GM18870 (cell line): ENCODE results near the gene SHISA9.
"Not testable (repeated sequence)": the region's sequence is repeated elsewhere in the genome, so short reads cannot be mapped to it uniquely, and the experiment has no call there.

Source experiments
- ATAC-seq: cut with Tn5 transposase; IDR thresholded peaks from one replicate; pipeline ENCODE4 v1.9.1; 2021; ENCODE audit warnings: moderate library complexity; ENCODE audit not compliant: unreplicated experiment

The SHISA9 gene

GRCh38 chr16:12899529-12900143 lies 1.8 kb upstream of the SHISA9 start:
- ATAC-seq: no peak

- no peak for ATAC-seq
Measured at GRCh38 chr16:12900156-12900555, 1.2 kb upstream of the SHISA9 start.

GRCh38 chr16:12900599-12901203 lies 697 bp upstream of the SHISA9 start:
- no peak for ATAC-seq

- no peak for ATAC-seq
Measured at GRCh38 chr16:12901204-12901596, 198 bp upstream of the SHISA9 start.

- ATAC-seq: no peak
Measured at GRCh38 chr16:12902511-12903372, 1.3 kb downstream of the SHISA9 start.

- ATAC-seq: no peak
Measured at GRCh38 chr16:12903407-12904328, 2.3 kb downstream of the SHISA9 start.

GRCh38 chr16:12904329-12904671 lies 2.9 kb downstream of the SHISA9 start:
- ATAC-seq: no peak

GRCh38 chr16:12906271-12906670 lies 4.9 kb downstream of the SHISA9 start:
- ATAC-seq: no peak

GRCh38 chr16:12906765-12907516 lies 5.5 kb downstream of the SHISA9 start:
- no peak for ATAC-seq

- no peak for ATAC-seq
Measured at GRCh38 chr16:12907670-12908233, 6.4 kb downstream of the SHISA9 start.

- no peak for ATAC-seq
Measured at GRCh38 chr16:12917246-12917645, 15.8 kb downstream of the SHISA9 start.

- no peak for ATAC-seq
Measured at GRCh38 chr16:12917653-12918052, 16.3 kb downstream of the SHISA9 start.

GRCh38 chr16:12920739-12921138 lies 19.3 kb downstream of the SHISA9 start:
- no peak for ATAC-seq

GRCh38 chr16:12923640-12924039 lies 22.2 kb downstream of the SHISA9 start:
- ATAC-seq: not testable (repeated sequence)

- no peak for ATAC-seq
Measured at GRCh38 chr16:12925026-12925800, 23.8 kb downstream of the SHISA9 start.

- no peak for ATAC-seq
Measured at GRCh38 chr16:12927591-12927990, 26.2 kb downstream of the SHISA9 start.

GRCh38 chr16:12930881-12931280 lies 29.5 kb downstream of the SHISA9 start:
- no peak for ATAC-seq

GRCh38 chr16:12936391-12936790 lies 35.0 kb downstream of the SHISA9 start:
- no peak for ATAC-seq

- no peak for ATAC-seq
Measured at GRCh38 chr16:12941896-12942295, 40.5 kb downstream of the SHISA9 start.
